ENCODE measurements around the gene FTCD. TPM values are rescaled to one million over a fixed set of nuclear protein-coding genes. Genes with fewer than 3 reads are reported as not detected.

FTCD gene
- total RNA-seq, 2 experiments from 2014 or later, result 0.06 to 1.1 TPM

- no TSS peak for BruUV-seq (replicated peaks)
- H3K4me3 ChIP-seq (ENCODE audit: low read depth, low read length, poor library complexity, severe bottlenecking), result no peak overlapping the region
- no peak overlapping the region for H3K27ac ChIP-seq (ENCODE audit: low read depth, low read length, poor library complexity, severe bottlenecking)
- DNase-seq (ENCODE audit: low spot score), result no peak
- intact Hi-C loops (cut with micrococcal nuclease; ENCODE audit: unreplicated experiment), result no loop called here
- H3K4me2 ChIP-seq (ENCODE audit: low read length), result no peak overlapping the region
- ChIA-PET POLR2A (no interaction called here), CTCF (ENCODE audit: unreplicated experiment) (no interaction called here)
- H3K36me3 ChIP-seq (ENCODE audit: insufficient read depth, low read length), result no peaks in the 10 kb centered on the region
- no peaks in the 10 kb centered on the region for H3K9me3 ChIP-seq (ENCODE audit: low read length)
- TF ChIP-seq EZH2phosphoT487 (IDR thresholded peaks at IDR 0.05; ENCODE audit: borderline replicate concordance, low read depth, low read length) (no peak), CTCF (conservative IDR thresholded peaks at IDR 0.05; ENCODE audit: low read length) (no peak)
- no peaks in the 10 kb centered on the region for H4K20me1 ChIP-seq (ENCODE audit: insufficient read depth, low read length)
- H2AFZ ChIP-seq (ENCODE audit: low read length), result no peak overlapping the region
- H3K79me2 ChIP-seq (ENCODE audit: insufficient read depth, low read depth, low read length), result no peaks in the 10 kb centered on the region
- no peaks in the 10 kb centered on the region for H3K9me2 ChIP-seq (ENCODE audit: insufficient read depth, low read length)
- peaks cover 13% of the 10 kb centered on the region for H3K4me1 ChIP-seq (ENCODE audit: insufficient read depth, low read length, poor library complexity, severe bottlenecking)
Measured at GRCh38 chr21:46181953-46182547, 26.7 kb upstream of the FTCD start.

GRCh38 chr21:46181436-46181835, 26.1 kb upstream of the FTCD start:
- no peaks in the 10 kb centered on the region for H3K9me2 ChIP-seq (ENCODE audit: insufficient read depth, low read length)
- no peaks in the 10 kb centered on the region for H3K9me3 ChIP-seq (ENCODE audit: low read length)
- H3K4me2 ChIP-seq (ENCODE audit: low read length), result no peak overlapping the region
- no peaks in the 10 kb centered on the region for H4K20me1 ChIP-seq (ENCODE audit: insufficient read depth, low read length)
- CTCF ChIA-PET (ENCODE audit: unreplicated experiment), result no interaction called here
- no peak for DNase-seq (ENCODE audit: low spot score)
- H3K27ac ChIP-seq (ENCODE audit: low read depth, low read length, poor library complexity, severe bottlenecking), result no peak overlapping the region
- H3K79me2 ChIP-seq (ENCODE audit: insufficient read depth, low read depth, low read length), result no peaks in the 10 kb centered on the region
- H3K36me3 ChIP-seq (ENCODE audit: insufficient read depth, low read length), result no peaks in the 10 kb centered on the region
- BruUV-seq (replicated peaks), result no TSS peak
- POLR2A ChIA-PET, result no interaction called here
- intact Hi-C loops (cut with micrococcal nuclease; ENCODE audit: unreplicated experiment), result no loop called here
- TF ChIP-seq EZH2phosphoT487 (IDR thresholded peaks at IDR 0.05; ENCODE audit: borderline replicate concordance, low read depth, low read length) (no peak), CTCF (conservative IDR thresholded peaks at IDR 0.05; ENCODE audit: low read length) (no peak)
- no peak overlapping the region for H3K4me3 ChIP-seq (ENCODE audit: low read depth, low read length, poor library complexity, severe bottlenecking)
- no peak overlapping the region for H2AFZ ChIP-seq (ENCODE audit: low read length)
- peaks cover 13% of the 10 kb centered on the region for H3K4me1 ChIP-seq (ENCODE audit: insufficient read depth, low read length, poor library complexity, severe bottlenecking)

GRCh38 chr21:46180778-46181391, 25.5 kb upstream of the FTCD start:
- Histone ChIP-seq H3K36me3 (ENCODE audit: insufficient read depth, low read length) (no peaks in the 10 kb centered on the region), H3K9me2 (ENCODE audit: insufficient read depth, low read length) (no peaks in the 10 kb centered on the region), H4K20me1 (ENCODE audit: insufficient read depth, low read length) (no peaks in the 10 kb centered on the region), H3K4me3 (ENCODE audit: low read depth, low read length, poor library complexity, severe bottlenecking) (no peak overlapping the region), H3K27ac (ENCODE audit: low read depth, low read length, poor library complexity, severe bottlenecking) (no peak overlapping the region), H3K4me1 (ENCODE audit: insufficient read depth, low read length, poor library complexity, severe bottlenecking) (peaks cover 13% of the 10 kb centered on the region), H3K9me3 (ENCODE audit: low read length) (no peaks in the 10 kb centered on the region), H3K4me2 (ENCODE audit: low read length) (no peak overlapping the region), H2AFZ (ENCODE audit: low read length) (no peak overlapping the region), H3K79me2 (ENCODE audit: insufficient read depth, low read depth, low read length) (no peaks in the 10 kb centered on the region)
- BruUV-seq (replicated peaks), result no TSS peak
- POLR2A ChIA-PET, result no interaction called here
- DNase-seq (ENCODE audit: low spot score), result no peak
- no peak for TF ChIP-seq EZH2phosphoT487 (IDR thresholded peaks at IDR 0.05; ENCODE audit: borderline replicate concordance, low read depth, low read length)
- no peak for TF ChIP-seq CTCF (conservative IDR thresholded peaks at IDR 0.05; ENCODE audit: low read length)
- intact Hi-C loops (cut with micrococcal nuclease; ENCODE audit: unreplicated experiment), result no loop called here
- CTCF ChIA-PET (ENCODE audit: unreplicated experiment), result no interaction called here
